ENCODE measurements around the gene GRAP2. TPM values are rescaled to one million over a fixed set of nuclear protein-coding genes. Genes with fewer than 3 reads are reported as not detected.

Gene GRAP2
- total and polyA plus RNA-seq, 2 donors (not counting 3 experiments of a cell fraction or from before 2014, with no cell fraction given): 0.04 TPM; not detected in 1

DNA sequence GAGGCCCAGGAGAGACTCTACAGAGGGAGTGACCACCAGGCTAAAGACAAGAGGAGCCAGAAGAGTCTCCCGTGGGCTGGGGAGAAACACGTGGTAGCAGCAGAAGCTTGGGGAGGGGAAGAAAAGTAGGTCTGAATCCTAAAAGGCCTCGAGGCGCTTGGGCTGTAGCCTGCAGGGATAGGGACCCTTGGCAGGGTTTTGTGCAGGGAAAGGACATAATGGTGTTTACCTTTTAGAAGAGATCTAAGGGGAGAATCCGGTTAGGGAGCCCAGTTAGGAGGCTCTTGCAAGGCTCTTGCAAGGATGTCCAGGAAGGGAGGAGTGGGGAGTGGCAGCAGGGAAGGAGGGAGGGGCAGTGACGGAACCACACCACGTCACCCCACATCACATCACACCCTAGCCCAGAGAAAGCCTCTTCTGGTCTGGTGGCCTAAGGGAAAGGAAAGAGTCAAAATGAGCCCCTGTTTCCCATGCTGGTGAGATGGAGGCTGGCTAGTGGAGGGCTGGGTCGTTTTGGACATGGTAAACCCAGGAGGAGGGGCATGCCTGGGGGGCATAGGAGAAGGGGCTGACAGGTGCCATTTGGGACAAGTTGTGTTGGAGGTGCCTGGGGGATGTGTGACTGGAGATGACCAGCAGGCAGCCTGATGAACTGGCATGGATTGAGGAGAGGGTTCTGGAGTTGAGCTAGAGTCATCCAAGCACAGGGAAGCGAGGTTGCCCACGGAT is 87.7 kb downstream of the GRAP2 start:
- Histone ChIP-seq H3K79me2 (ENCODE audit: control insufficient read depth, insufficient read depth, low read length) (no peaks in the 10 kb centered on the region), H3K27ac (ENCODE audit: insufficient read depth, low read depth, low read length) (no peak overlapping the region), H3K27me3 (ENCODE audit: control insufficient read depth in 2 of 2, insufficient read depth in 2 of 2, low read length in 2 of 2) (peaks cover 0 to 12% of the 10 kb centered on the region in 2 experiments), H3K9me1 (replicated peaks; ENCODE audit: control insufficient read depth, extremely low read depth, insufficient read depth, low read length) (no peaks in the 10 kb centered on the region), H3K9ac (replicated peaks; ENCODE audit: extremely low read depth, insufficient read depth, low read length) (no peak overlapping the region), H3K36me3 (ENCODE audit: control insufficient read depth in 2 of 2, extremely low read depth in 1 of 2, insufficient read depth in 2 of 2, low read length in 2 of 2) (no peaks in the 10 kb centered on the region), H3K4me1 (ENCODE audit: control insufficient read depth, extremely low read depth, insufficient read depth, low read length) (no peaks in the 10 kb centered on the region), H3K9me3 (replicated peaks; ENCODE audit: control insufficient read depth, insufficient read depth, low read length) (no peaks in the 10 kb centered on the region), H3K4me3 (replicated peaks in 1 of 3; ENCODE audit: insufficient read depth in 1 of 3, low read depth in 1 of 3, low read length in 3 of 3) (no peak overlapping the region), H4K20me1 (replicated peaks; ENCODE audit: control insufficient read depth, extremely low read depth, insufficient read depth, low read length) (no peaks in the 10 kb centered on the region), H3K4me2 (ENCODE audit: insufficient read depth, low read length) (no peak overlapping the region), H2AFZ (ENCODE audit: low read depth, low read length) (no peak overlapping the region)
- CTCF ChIA-PET: interaction anchor here (1.0 kb wide), 1 partner anchor 55 kb away, joined by 3 read pairs; no protein-coding TSS in a partner anchor
- POLR2A ChIA-PET: no interaction called here
- dilution Hi-C loops (cut with MboI; ENCODE audit: extremely low pct_ligation_motif_present, low sequenced_read_pairs) (no loop called here), intact Hi-C loops (cut with micrococcal nuclease) (no loop called here)
- BruUV-seq (replicated peaks): no TSS peak
- DNase-seq (ENCODE audit: low read depth, low spot score): no peak
- TF ChIP-seq, protein P1, sequence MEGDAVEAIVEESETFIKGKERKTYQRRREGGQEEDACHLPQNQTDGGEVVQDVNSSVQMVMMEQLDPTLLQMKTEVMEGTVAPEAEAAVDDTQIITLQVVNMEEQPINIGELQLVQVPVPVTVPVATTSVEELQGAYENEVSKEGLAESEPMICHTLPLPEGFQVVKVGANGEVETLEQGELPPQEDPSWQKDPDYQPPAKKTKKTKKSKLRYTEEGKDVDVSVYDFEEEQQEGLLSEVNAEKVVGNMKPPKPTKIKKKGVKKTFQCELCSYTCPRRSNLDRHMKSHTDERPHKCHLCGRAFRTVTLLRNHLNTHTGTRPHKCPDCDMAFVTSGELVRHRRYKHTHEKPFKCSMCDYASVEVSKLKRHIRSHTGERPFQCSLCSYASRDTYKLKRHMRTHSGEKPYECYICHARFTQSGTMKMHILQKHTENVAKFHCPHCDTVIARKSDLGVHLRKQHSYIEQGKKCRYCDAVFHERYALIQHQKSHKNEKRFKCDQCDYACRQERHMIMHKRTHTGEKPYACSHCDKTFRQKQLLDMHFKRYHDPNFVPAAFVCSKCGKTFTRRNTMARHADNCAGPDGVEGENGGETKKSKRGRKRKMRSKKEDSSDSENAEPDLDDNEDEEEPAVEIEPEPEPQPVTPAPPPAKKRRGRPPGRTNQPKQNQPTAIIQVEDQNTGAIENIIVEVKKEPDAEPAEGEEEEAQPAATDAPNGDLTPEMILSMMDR (IDR thresholded peaks at IDR 0.05; ENCODE audit: extremely low read depth in 1 of 2, insufficient read depth in 1 of 2, low read depth in 1 of 2, low read length in 2 of 2): no peak
- no peak for TF ChIP-seq MYC (IDR thresholded peaks at IDR 0.05; ENCODE audit: low read depth, low read length)
- no peak for TF ChIP-seq POLR2A (IDR thresholded peaks at IDR 0.05; ENCODE audit: low read depth, low read length)
- TF ChIP-seq, protein P2, sequence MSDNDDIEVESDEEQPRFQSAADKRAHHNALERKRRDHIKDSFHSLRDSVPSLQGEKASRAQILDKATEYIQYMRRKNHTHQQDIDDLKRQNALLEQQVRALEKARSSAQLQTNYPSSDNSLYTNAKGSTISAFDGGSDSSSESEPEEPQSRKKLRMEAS (IDR thresholded peaks at IDR 0.05; ENCODE audit: insufficient read depth, insufficient read length): no peak
- no peak for FAIRE-seq

DNA sequence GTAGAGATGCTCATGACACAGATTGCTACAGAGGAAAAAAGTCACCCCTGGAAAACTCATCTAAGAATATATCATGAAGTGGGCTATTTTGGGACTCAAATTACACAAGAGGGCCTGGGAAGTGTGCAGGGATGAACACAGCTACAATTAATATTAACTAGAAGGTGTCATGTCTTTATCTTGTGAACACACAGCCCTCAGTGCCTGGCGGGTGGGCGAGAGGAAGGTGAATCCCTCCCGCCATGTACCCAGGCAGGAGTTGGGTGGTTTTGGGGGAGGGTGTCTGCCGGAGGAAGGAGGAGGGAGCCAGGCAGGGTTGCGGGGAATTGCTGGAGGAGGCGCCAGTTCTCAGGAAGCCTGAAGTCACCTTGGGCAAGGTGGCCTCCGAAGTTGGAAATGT is 88.7 kb downstream of the GRAP2 start:
- POLR2A ChIA-PET: no interaction called here
- BruUV-seq (replicated peaks): no TSS peak
- dilution Hi-C loops (cut with MboI; ENCODE audit: extremely low pct_ligation_motif_present, low sequenced_read_pairs): no loop called here

More for the DNA sequence above, 88.7 kb downstream of the GRAP2 start:
- no peaks in the 10 kb centered on the region for H3K9me3 ChIP-seq (replicated peaks; ENCODE audit: control insufficient read depth, insufficient read depth, low read length)
- no peaks in the 10 kb centered on the region for H3K36me3 ChIP-seq (ENCODE audit: control insufficient read depth in 2 of 2, extremely low read depth in 1 of 2, insufficient read depth in 2 of 2, low read length in 2 of 2)
- no peak overlapping the region for H2AFZ ChIP-seq (ENCODE audit: low read depth, low read length)
- no peaks in the 10 kb centered on the region for H3K79me2 ChIP-seq (ENCODE audit: control insufficient read depth, insufficient read depth, low read length)
- no peak for FAIRE-seq
- H3K27me3 ChIP-seq (ENCODE audit: control insufficient read depth in 2 of 2, insufficient read depth in 2 of 2, low read length in 2 of 2): peaks cover 7 to 22% of the 10 kb centered on the region in 2 experiments
- no peaks in the 10 kb centered on the region for H4K20me1 ChIP-seq (replicated peaks; ENCODE audit: control insufficient read depth, extremely low read depth, insufficient read depth, low read length)
- TF ChIP-seq MYC (IDR thresholded peaks at IDR 0.05; ENCODE audit: low read depth, low read length) (no peak), EZH2 (IDR thresholded peaks at IDR 0.05; ENCODE audit: borderline replicate concordance, low read depth, low read length, severe bottlenecking) (no peak), JUN (IDR thresholded peaks at IDR 0.05; ENCODE audit: borderline replicate concordance, insufficient read depth, insufficient read length, low read depth) (no peak), FOS (IDR thresholded peaks at IDR 0.05; ENCODE audit: borderline replicate concordance, insufficient read depth, low read length) (no peak), POLR2AphosphoS5 (IDR thresholded peaks at IDR 0.05; ENCODE audit: insufficient read depth, low read depth, low read length) (no peak), POLR2A (IDR thresholded peaks at IDR 0.05; ENCODE audit: low read depth, low read length) (no peak), GATA2 (IDR thresholded peaks at IDR 0.05; ENCODE audit: insufficient read depth, insufficient read length, low read depth, low read length) (no peak)
- TF ChIP-seq, protein P2 (IDR thresholded peaks at IDR 0.05; ENCODE audit: insufficient read depth, insufficient read length): no peak
- TF ChIP-seq, protein P1 (IDR thresholded peaks at IDR 0.05; ENCODE audit: extremely low read depth in 1 of 2, insufficient read depth in 1 of 2, low read depth in 1 of 2, low read length in 2 of 2): no peak
- no peak overlapping the region for H3K4me2 ChIP-seq (ENCODE audit: insufficient read depth, low read length)
- no peak overlapping the region for H3K4me3 ChIP-seq (replicated peaks in 1 of 3; ENCODE audit: insufficient read depth in 1 of 3, low read depth in 1 of 3, low read length in 3 of 3)
- no peak for DNase-seq (ENCODE audit: low read depth, low spot score)
- no peak overlapping the region for H3K9ac ChIP-seq (replicated peaks; ENCODE audit: extremely low read depth, insufficient read depth, low read length)
- CTCF ChIA-PET: no interaction called here
- intact Hi-C loops (cut with micrococcal nuclease): no loop called here
- no peak overlapping the region for H3K27ac ChIP-seq (ENCODE audit: insufficient read depth, low read depth, low read length)
- no peaks in the 10 kb centered on the region for H3K9me1 ChIP-seq (replicated peaks; ENCODE audit: control insufficient read depth, extremely low read depth, insufficient read depth, low read length)
- H3K4me1 ChIP-seq (ENCODE audit: control insufficient read depth, extremely low read depth, insufficient read depth, low read length): no peaks in the 10 kb centered on the region

Measured in endothelial cell of umbilical vein (primary cell).